ENCODE measurements around the gene TSHZ1. TPM values are rescaled to one million over a fixed set of nuclear protein-coding genes. Genes with fewer than 3 reads are reported as not detected.
A peak's percentile ranks its signal among the peaks of the same experiment; 100 is the strongest.

TSHZ1 gene
- total and polyA plus RNA-seq, 2 donors from 2014 or later, result 7.0 to 31.3 TPM

- FAIRE-seq (no peak), DNase-seq (no peak)
- Histone ChIP-seq H3K4me3 (ENCODE audit: low read length in 3 of 3) (peak overlapping the region in 2 of 3 donors; percentile 8 to 69), H3K27ac (ENCODE audit: low read depth in 2 of 2, low read length in 2 of 2) (peak overlapping the region; percentile 18 to 54), H3K4me1 (ENCODE audit: control insufficient read depth in 2 of 3, insufficient read depth in 2 of 3, low read depth in 1 of 3, low read length in 3 of 3) (peaks cover 6 to 52% (median 24%) of the 10 kb centered on the region in 3 donors), H3K9ac (ENCODE audit: low read length in 3 of 3) (no peak overlapping the region), H3K9me3 (ENCODE audit: control insufficient read depth in 2 of 3, insufficient read depth in 1 of 3, low read length in 3 of 3) (no peaks in the 10 kb centered on the region), H3K27me3 (ENCODE audit: control insufficient read depth, insufficient read depth, low read length) (no peaks in the 10 kb centered on the region), H3K36me3 (ENCODE audit: control insufficient read depth in 2 of 3, insufficient read depth in 3 of 3, low read length in 3 of 3) (no peaks in the 10 kb centered on the region)
- TF ChIP-seq CTCF (IDR thresholded peaks at IDR 0.05; ENCODE audit: borderline replicate concordance, extremely low read depth, insufficient read depth), result no peak
- intact Hi-C loops (cut with DNase I), result no loop called here
Observed at GRCh38 chr18:75214332-75214690, 3.7 kb downstream of the TSHZ1 start.

GRCh38 chr18:75214766-75215510 is 4.3 kb downstream of the TSHZ1 start:
- intact Hi-C loops (cut with DNase I), result no loop called here
- H3K36me3 ChIP-seq (ENCODE audit: control insufficient read depth in 2 of 3, insufficient read depth in 3 of 3, low read length in 3 of 3), result no peaks in the 10 kb centered on the region
- H3K4me3 ChIP-seq (ENCODE audit: low read length in 3 of 3), result peak overlapping the region in 1 of 3 donors; percentile 69
- H3K9me3 ChIP-seq (ENCODE audit: control insufficient read depth in 2 of 3, insufficient read depth in 1 of 3, low read length in 3 of 3), result no peaks in the 10 kb centered on the region
- H3K4me1 ChIP-seq (ENCODE audit: control insufficient read depth in 2 of 3, insufficient read depth in 2 of 3, low read depth in 1 of 3, low read length in 3 of 3), result peaks cover 6 to 56% (median 25%) of the 10 kb centered on the region in 3 donors
- peak overlapping the region; percentile 23 to 51 for H3K27ac ChIP-seq (ENCODE audit: low read depth in 2 of 2, low read length in 2 of 2)
- no peaks in the 10 kb centered on the region for H3K27me3 ChIP-seq (ENCODE audit: control insufficient read depth, insufficient read depth, low read length)
- H3K9ac ChIP-seq (ENCODE audit: low read length in 3 of 3), result peak overlapping the region in 1 of 3 donors; percentile 4
- no peak for TF ChIP-seq CTCF (IDR thresholded peaks at IDR 0.05; ENCODE audit: borderline replicate concordance, extremely low read depth, insufficient read depth)
- FAIRE-seq, result no peak
- DNase-seq, result no peak

- peaks cover 5 to 60% (median 23%) of the 10 kb centered on the region in 3 donors for H3K4me1 ChIP-seq (ENCODE audit: control insufficient read depth in 2 of 3, insufficient read depth in 2 of 3, low read depth in 1 of 3, low read length in 3 of 3)
Observed at GRCh38 chr18:75215663-75216062, 5.1 kb downstream of the TSHZ1 start.

More at GRCh38 chr18:75215663-75216062, 5.1 kb downstream of the TSHZ1 start:
- intact Hi-C loops (cut with DNase I), result no loop called here
- H3K27ac ChIP-seq (ENCODE audit: low read depth in 2 of 2, low read length in 2 of 2), result peak overlapping the region; percentile 9 to 23
- no peak for FAIRE-seq
- no peak for TF ChIP-seq CTCF (IDR thresholded peaks at IDR 0.05; ENCODE audit: borderline replicate concordance, extremely low read depth, insufficient read depth)
- H3K9ac ChIP-seq (ENCODE audit: low read length in 3 of 3), result peak overlapping the region in 1 of 3 donors; percentile 4
- no peak overlapping the region for H3K4me3 ChIP-seq (ENCODE audit: low read length in 3 of 3)
- H3K36me3 ChIP-seq (ENCODE audit: control insufficient read depth in 2 of 3, insufficient read depth in 3 of 3, low read length in 3 of 3), result no peaks in the 10 kb centered on the region
- DNase-seq, result no peak
- no peaks in the 10 kb centered on the region for H3K27me3 ChIP-seq (ENCODE audit: control insufficient read depth, insufficient read depth, low read length)
- H3K9me3 ChIP-seq (ENCODE audit: control insufficient read depth in 2 of 3, insufficient read depth in 1 of 3, low read length in 3 of 3), result no peaks in the 10 kb centered on the region
